GM23338 (cell line): Measurements from ENCODE around the gene CRYBG1. TPM values are rescaled to one million over a fixed set of nuclear protein-coding genes. Genes with fewer than 3 reads are reported as not detected.

Experiments used
- ATAC-seq: fragments of 200-7000 bp; cut with Tn5 transposase; 3 replicates; pipeline ENCODE4 v1.9.1; 2020
- DNase-seq: peaks from one replicate; pipeline ENCODE4 v3.0.0-alpha.2; 2015; ENCODE audit warnings: low spot score
- H2AFZ ChIP-seq: fragments of 200-600 bp; sonication (generic); 2 replicates; pipeline ENCODE4 v1.8.0; 2016; ENCODE audit warnings: antibody characterized with exemption, mild to moderate bottlenecking, moderate library complexity
- H3F3A ChIP-seq: fragments of 200-600 bp; sonication (generic); replicated peaks from 2 replicates; pipeline ENCODE4 v1.8.0; 2017; ENCODE audit warnings: antibody characterized with exemption, mixed run types, low read depth
- H3K27ac ChIP-seq: fragments of 200-600 bp; sonication (generic); 2 replicates; pipeline ENCODE4 v1.6.1; 2016; ENCODE audit warnings: low read depth
- H3K27me3 ChIP-seq: fragments of 200-600 bp; sonication (generic); 2 replicates; pipeline ENCODE4 v1.8.0; 2016; ENCODE audit warnings: mild to moderate bottlenecking, mixed run types, moderate library complexity; ENCODE audit not compliant: insufficient read depth
- H3K36me3 ChIP-seq: fragments of 200-600 bp; sonication (generic); 2 replicates; pipeline ENCODE4 v1.8.0; 2016; ENCODE audit warnings: mild to moderate bottlenecking; ENCODE audit not compliant: insufficient read depth
- H3K4me1 ChIP-seq: fragments of 200-600 bp; sonication (generic); 2 replicates; pipeline ENCODE4 v1.8.0; 2016; ENCODE audit warnings: mild to moderate bottlenecking, moderate library complexity; ENCODE audit not compliant: insufficient read depth
- H3K4me2 ChIP-seq: fragments of 200-600 bp; sonication (generic); 2 replicates; pipeline ENCODE4 v1.7.1; 2017; ENCODE audit warnings: mixed run types
- H3K4me3 ChIP-seq: fragments of 200-600 bp; sonication (generic); 2 replicates; pipeline ENCODE4 v1.6.1; 2016; ENCODE audit warnings: mixed run types
- H3K79me2 ChIP-seq: fragments of 200-600 bp; sonication (generic); replicated peaks from 2 replicates; pipeline ENCODE4 v1.8.0; 2017; ENCODE audit warnings: mild to moderate bottlenecking; ENCODE audit not compliant: insufficient read depth
- H3K9me2 ChIP-seq: fragments of 200-600 bp; sonication (generic); 2 replicates; pipeline ENCODE4 v1.8.0; 2017; ENCODE audit not compliant: insufficient read depth
- H4K20me1 ChIP-seq: fragments of 200-600 bp; sonication (generic); replicated peaks from 2 replicates; pipeline ENCODE4 v1.8.0; 2017; ENCODE audit warnings: mild to moderate bottlenecking; ENCODE audit not compliant: insufficient read depth
- H3K27ac Mint-ChIP-seq: 2 replicates; pipeline ENCODE4 v1.8.0; 2020; ENCODE audit warnings: inconsistent platforms, mild to moderate bottlenecking, moderate library complexity, mixed read lengths
- H3K27me3 Mint-ChIP-seq: 3 replicates; pipeline ENCODE4 v1.8.0; 2022; ENCODE audit warnings: low read depth, mild to moderate bottlenecking, moderate library complexity, mixed read lengths, inconsistent platforms; ENCODE audit not compliant: insufficient read depth, poor library complexity
- H3K36me3 Mint-ChIP-seq: 3 replicates; pipeline ENCODE4 v1.8.0; 2021; ENCODE audit warnings: low read depth, mild to moderate bottlenecking, inconsistent platforms, moderate library complexity, mixed read lengths
- H3K4me1 Mint-ChIP-seq: 3 replicates; pipeline ENCODE4 v1.8.0; 2020; ENCODE audit warnings: mild to moderate bottlenecking, inconsistent platforms, mixed read lengths
- H3K4me3 Mint-ChIP-seq: 3 replicates; pipeline ENCODE4 v1.8.0; 2021; ENCODE audit warnings: moderate library complexity, mild to moderate bottlenecking, inconsistent platforms, mixed read lengths
- H3K9me3 Mint-ChIP-seq: 3 replicates; pipeline ENCODE4 v1.8.0; 2020; ENCODE audit warnings: moderate library complexity, mild to moderate bottlenecking, inconsistent platforms, mixed read lengths
- CREB1 ChIP-seq: fragments of 250-450 bp; sonication (Bioruptor Pico); IDR thresholded peaks from 2 replicates; pipeline ENCODE4 v1.5.0; 2020; ENCODE audit warnings: low read depth, mild to moderate bottlenecking, moderate library complexity
- CTCF ChIP-seq, 2 experiments: fragments of 200-600 bp in 1 of 2; sonication (generic) in 1 of 2; conservative IDR thresholded peaks; 2 replicates each; pipeline versions ENCODE4 v1.5.1 to v1.6.1; 2016 to 2017; ENCODE audit warnings: antibody characterized with exemption in 2 of 2, low read depth in 2 of 2, mild to moderate bottlenecking in 2 of 2, moderate library complexity in 1 of 2
- EZH2 ChIP-seq: fragments of 200-600 bp; sonication (generic); IDR thresholded peaks from one replicate; pipeline ENCODE4 v1.8.0; 2017; ENCODE audit warnings: antibody characterized with exemption, mild to moderate bottlenecking, low read depth; ENCODE audit not compliant: unreplicated experiment
- EZH2phosphoT487 ChIP-seq: fragments of 200-600 bp; sonication (generic); IDR thresholded peaks from one replicate; pipeline ENCODE4 v1.8.1; 2018; ENCODE audit warnings: antibody characterized with exemption; ENCODE audit not compliant: unreplicated experiment
- REST ChIP-seq: IDR thresholded peaks from one replicate; pipeline ENCODE4 v1.6.1; 2018; ENCODE audit warnings: antibody characterized with exemption; ENCODE audit not compliant: unreplicated experiment
- ZNF331 ChIP-seq: fragments of 250-450 bp; sonication (Bioruptor Pico); IDR thresholded peaks from 2 replicates; pipeline ENCODE4 v1.5.0; 2020; ENCODE audit warnings: low read depth, mild to moderate bottlenecking, moderate library complexity
- ZNF462 ChIP-seq: fragments of 250-450 bp; sonication (Bioruptor Pico); IDR thresholded peaks from 2 replicates; pipeline ENCODE4 v1.5.0; 2020; ENCODE audit warnings: mild to moderate bottlenecking, moderate library complexity
- polyA plus RNA-seq: library from polyadenylated mRNA; unstranded; fragments of >200 nt; fragmentation: Nextera tagmentation; extraction: Ambion mirVana; gene quantifications from 2 replicates; pipeline ENCODE4 v1.2.1, GENCODE V29; 2016
- total RNA-seq: library from RNA; depleted of rRNA; stranded (reverse); fragments of >200 nt; shearing (Covaris generic); gene quantifications from 2 replicates; pipeline ENCODE4 v1.2.3, GENCODE V29; 2014

The CRYBG1 gene
- total and polyA plus RNA-seq, 2 experiments from 2014 or later, result 3.7 to 17.2 TPM

GRCh38 chr6:106619223-106619622, 258.7 kb downstream of the CRYBG1 start (continued):
- TF ChIP-seq REST (no peak), ZNF331 (CRISPR knock-in tag) (no peak), EZH2 (no peak)

- no peak overlapping the region for H3K4me3 Mint-ChIP-seq
- no peaks in the 10 kb centered on the region for H3F3A ChIP-seq
- no peaks in the 10 kb centered on the region for H4K20me1 ChIP-seq
- peaks cover 48% of the 10 kb centered on the region for H3K36me3 Mint-ChIP-seq
- no peaks in the 10 kb centered on the region for H3K9me2 ChIP-seq
- H3K9me3 Mint-ChIP-seq, result peaks cover 23% of the 10 kb centered on the region
- no peaks in the 10 kb centered on the region for H3K27me3 ChIP-seq
- H3K36me3 ChIP-seq, result peaks cover 9% of the 10 kb centered on the region
- peaks cover 14% of the 10 kb centered on the region for H3K4me1 ChIP-seq
- H3K4me1 Mint-ChIP-seq, result peaks cover 38% of the 10 kb centered on the region
- no peak for DNase-seq
- no peak overlapping the region for H3K27ac ChIP-seq
- no peak overlapping the region for H2AFZ ChIP-seq
- no peak overlapping the region for H3K4me3 ChIP-seq
- H3K27ac Mint-ChIP-seq, result no peak overlapping the region
- ATAC-seq, result no peak
- H3K4me2 ChIP-seq, result no peak overlapping the region
- H3K27me3 Mint-ChIP-seq, result peaks cover 3% of the 10 kb centered on the region
- no peaks in the 10 kb centered on the region for H3K79me2 ChIP-seq
- TF ChIP-seq ZNF462 (CRISPR knock-in tag) (no peak), EZH2phosphoT487 (no peak), CREB1 (CRISPR knock-in tag) (no peak), CTCF (conservative IDR thresholded peaks at IDR 0.05; ENCODE audit: low read depth in 2 of 2) (no peak)
Measured at GRCh38 chr6:106620931-106621672, 260.6 kb downstream of the CRYBG1 start.
